ENCODE measurements around the gene CCNF.

Gene CCNF

GRCh38 chr16:2428784-2429033 lies 538 bp upstream of the CCNF start (continued):
- TF ChIP-seq INSM2 (tag by site-specific recombination; IDR thresholded peaks at IDR 0.05) (0 out of 2 replicates have a peak, but pooled peaks have one; percentile 49), ZNF324 (tag by site-specific recombination; IDR thresholded peaks at IDR 0.05) (peak; percentile 74; the same call in 1 of the 2 replicates), ZNF174 (tag by site-specific recombination; IDR thresholded peaks at IDR 0.05) (no peak), HIC1 (tag by site-specific recombination; IDR thresholded peaks at IDR 0.05) (peak; percentile 24; the same call in 1 of the 2 replicates), ZNF692 (tag by site-specific recombination; IDR thresholded peaks at IDR 0.05) (peak; percentile 35), CTCF (tag by site-specific recombination; IDR thresholded peaks at IDR 0.05) (peak; percentile 56), ZNF501 (tag by site-specific recombination; IDR thresholded peaks at IDR 0.05) (peak; percentile 73)

GRCh38 chr16:2429771-2430663 lies 770 bp downstream of the CCNF start:
- H3K9me3 ChIP-seq (ENCODE audit: control insufficient read depth, insufficient read depth, low read depth, low read length): no peaks in the 10 kb centered on the region
- ChIA-PET POLR2A (interaction anchor here (0.5 to 2.3 kb wide), 7 partner anchors 10 to 552 kb away, joined by 3 to 11 read pairs (median 5); partner anchors contain the start of gene ECI1), CTCF (interaction anchor here (0.5 to 1.1 kb wide), 7 partner anchors 10 to 90 kb away, joined by 3 to 8 read pairs (median 3); partner anchors contain the start of gene ABCA3)
- peak overlapping the region; percentile 92 for H3K4me3 ChIP-seq (ENCODE audit: low read depth, low read length)
- H3K36me3 ChIP-seq (ENCODE audit: control insufficient read depth in 2 of 2, insufficient read depth in 1 of 2, low read length in 2 of 2): peaks cover 23 to 38% of the 10 kb centered on the region in 2 experiments; a peak in 2 of 3 replicates
- no peaks in the 10 kb centered on the region; the same call in 1 of the 2 replicates for H3K4me1 ChIP-seq (ENCODE audit: control insufficient read depth, insufficient read depth, low read length)
- H3K27ac ChIP-seq (ENCODE audit: extremely low read depth, low read depth, low read length): peak overlapping the region; percentile 78; the same call in 1 of the 2 replicates
- no peak for TF ChIP-seq KLF17 (tag by site-specific recombination; IDR thresholded peaks at IDR 0.05)
- no peak for TF ChIP-seq PBX3 (CRISPR knock-in tag; IDR thresholded peaks at IDR 0.05)
- TF ChIP-seq ZNF366 (tag by site-specific recombination; conservative IDR thresholded peaks at IDR 0.05): 0 out of 2 replicates have a peak, but pooled peaks have one; percentile 53
- TF ChIP-seq ZFHX2 (tag by site-specific recombination; conservative IDR thresholded peaks at IDR 0.05): peak; percentile 51; the same call in 1 of the 2 replicates
- TF ChIP-seq ZBTB17 (tag by site-specific recombination; IDR thresholded peaks at IDR 0.05): peak; percentile 89
- TF ChIP-seq SP2 (tag by site-specific recombination; IDR thresholded peaks at IDR 0.05): peak; percentile 78
- peak; percentile 65; the same call in 1 of the 2 replicates for TF ChIP-seq KLF9 (tag by site-specific recombination; IDR thresholded peaks at IDR 0.05; ENCODE audit: low read depth)
- TF ChIP-seq ZNF157 (tag by site-specific recombination; IDR thresholded peaks at IDR 0.05): no peak
- peak; percentile 56; the same call in 1 of the 2 replicates for TF ChIP-seq EGR2 (tag by site-specific recombination; IDR thresholded peaks at IDR 0.05; ENCODE audit: low read depth)
- no peak for TF ChIP-seq PRDM2 (tag by site-specific recombination; IDR thresholded peaks at IDR 0.05; ENCODE audit: borderline replicate concordance)
- TF ChIP-seq ZNF76 (tag by site-specific recombination; IDR thresholded peaks at IDR 0.05; ENCODE audit: borderline replicate concordance, low read depth): 0 out of 2 replicates have a peak, but pooled peaks have one; percentile 14

Measured in HEK293 (cell line).